ENCODE measurements around the gene CAVIN3.
"Not testable (repeated sequence)": the region's sequence is repeated elsewhere in the genome, so short reads cannot be mapped to it uniquely, and the experiment has no call there.

Gene CAVIN3

DNA sequence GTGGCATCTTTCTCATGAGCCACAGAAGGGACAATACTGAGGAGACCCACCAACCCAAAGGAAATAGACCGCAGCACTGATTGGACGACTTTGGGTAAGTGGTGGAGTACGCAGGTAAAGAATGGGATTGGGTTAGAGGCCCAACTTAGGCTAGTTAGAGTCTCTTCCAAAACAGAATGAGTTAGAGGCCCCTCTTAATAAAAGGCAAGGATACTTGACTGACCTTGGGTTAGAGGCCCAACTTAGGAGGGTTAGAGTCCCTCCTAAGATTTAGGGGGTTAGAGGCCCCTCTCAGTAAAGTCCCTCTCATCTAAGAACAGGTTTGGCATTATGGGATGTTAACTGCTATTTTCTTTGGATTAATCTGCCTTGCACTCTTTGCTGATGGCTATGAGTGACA, 36.1 kb downstream of the CAVIN3 start:
- no peak overlapping the region for H3K4me2 ChIP-seq
- no peaks in the 10 kb centered on the region for H3K36me3 ChIP-seq (ENCODE audit: insufficient read depth)
- H3K27me3 ChIP-seq (ENCODE audit: insufficient read depth, low read depth) = no peaks in the 10 kb centered on the region
- H3K9ac ChIP-seq = no peak overlapping the region
- TF ChIP-seq, protein P1, sequence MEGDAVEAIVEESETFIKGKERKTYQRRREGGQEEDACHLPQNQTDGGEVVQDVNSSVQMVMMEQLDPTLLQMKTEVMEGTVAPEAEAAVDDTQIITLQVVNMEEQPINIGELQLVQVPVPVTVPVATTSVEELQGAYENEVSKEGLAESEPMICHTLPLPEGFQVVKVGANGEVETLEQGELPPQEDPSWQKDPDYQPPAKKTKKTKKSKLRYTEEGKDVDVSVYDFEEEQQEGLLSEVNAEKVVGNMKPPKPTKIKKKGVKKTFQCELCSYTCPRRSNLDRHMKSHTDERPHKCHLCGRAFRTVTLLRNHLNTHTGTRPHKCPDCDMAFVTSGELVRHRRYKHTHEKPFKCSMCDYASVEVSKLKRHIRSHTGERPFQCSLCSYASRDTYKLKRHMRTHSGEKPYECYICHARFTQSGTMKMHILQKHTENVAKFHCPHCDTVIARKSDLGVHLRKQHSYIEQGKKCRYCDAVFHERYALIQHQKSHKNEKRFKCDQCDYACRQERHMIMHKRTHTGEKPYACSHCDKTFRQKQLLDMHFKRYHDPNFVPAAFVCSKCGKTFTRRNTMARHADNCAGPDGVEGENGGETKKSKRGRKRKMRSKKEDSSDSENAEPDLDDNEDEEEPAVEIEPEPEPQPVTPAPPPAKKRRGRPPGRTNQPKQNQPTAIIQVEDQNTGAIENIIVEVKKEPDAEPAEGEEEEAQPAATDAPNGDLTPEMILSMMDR (conservative IDR thresholded peaks at IDR 0.05; ENCODE audit: low read depth, low read length) = no peak
- H3K4me3 ChIP-seq (IDR thresholded peaks at IDR 0.05; ENCODE audit: insufficient read depth, low read depth, low read length) = no peak overlapping the region
- H3K4me1 ChIP-seq (ENCODE audit: low read depth, poor library complexity, severe bottlenecking) = no peaks in the 10 kb centered on the region
- H3K27ac ChIP-seq = no peak overlapping the region
- H4K20me1 ChIP-seq (ENCODE audit: insufficient read depth) = no peaks in the 10 kb centered on the region
- H3K79me2 ChIP-seq (ENCODE audit: insufficient read depth, low read depth) = no peaks in the 10 kb centered on the region
- no peak overlapping the region for H2AFZ ChIP-seq (ENCODE audit: low read depth)

DNA sequence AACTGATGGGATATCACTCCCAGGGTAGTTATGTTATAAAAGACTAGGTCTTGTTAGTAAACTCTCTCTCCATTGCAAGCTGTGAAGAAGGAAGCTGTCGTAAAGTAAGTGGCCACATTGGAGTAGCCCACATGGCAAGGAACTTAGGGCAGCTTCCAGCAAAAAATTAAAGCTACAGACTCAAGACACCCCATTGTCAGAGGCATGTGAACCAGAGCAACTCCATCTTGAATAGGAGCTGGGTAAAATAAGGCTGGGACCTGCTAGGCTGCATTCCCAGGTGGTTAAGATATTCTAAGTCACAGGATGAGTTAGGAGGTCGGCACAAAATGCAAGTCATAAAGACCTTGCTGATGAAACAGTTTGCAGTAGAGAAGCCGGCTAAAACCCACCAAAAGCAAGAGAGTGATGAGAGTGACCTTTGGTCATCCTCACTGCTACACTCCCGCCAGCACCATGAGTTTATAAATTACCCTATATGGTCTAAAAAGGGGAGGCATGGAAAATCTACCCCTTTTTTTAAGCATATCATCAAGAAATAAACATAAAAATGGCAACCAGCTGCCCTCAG, 36.8 kb downstream of the CAVIN3 start:
- no peak overlapping the region for H3K9ac ChIP-seq
- no peaks in the 10 kb centered on the region for H3K79me2 ChIP-seq (ENCODE audit: insufficient read depth, low read depth)
- H2AFZ ChIP-seq (ENCODE audit: low read depth) = no peak overlapping the region
- no peak overlapping the region for H3K4me3 ChIP-seq (IDR thresholded peaks at IDR 0.05; ENCODE audit: insufficient read depth, low read depth, low read length)
- no peaks in the 10 kb centered on the region for H4K20me1 ChIP-seq (ENCODE audit: insufficient read depth)
- TF ChIP-seq, protein P1 (conservative IDR thresholded peaks at IDR 0.05; ENCODE audit: low read depth, low read length) = no peak
- no peak overlapping the region for H3K4me2 ChIP-seq
- no peak overlapping the region for H3K27ac ChIP-seq
- H3K36me3 ChIP-seq (ENCODE audit: insufficient read depth) = no peaks in the 10 kb centered on the region
- H3K4me1 ChIP-seq (ENCODE audit: low read depth, poor library complexity, severe bottlenecking) = no peaks in the 10 kb centered on the region
- no peaks in the 10 kb centered on the region for H3K27me3 ChIP-seq (ENCODE audit: insufficient read depth, low read depth)

DNA sequence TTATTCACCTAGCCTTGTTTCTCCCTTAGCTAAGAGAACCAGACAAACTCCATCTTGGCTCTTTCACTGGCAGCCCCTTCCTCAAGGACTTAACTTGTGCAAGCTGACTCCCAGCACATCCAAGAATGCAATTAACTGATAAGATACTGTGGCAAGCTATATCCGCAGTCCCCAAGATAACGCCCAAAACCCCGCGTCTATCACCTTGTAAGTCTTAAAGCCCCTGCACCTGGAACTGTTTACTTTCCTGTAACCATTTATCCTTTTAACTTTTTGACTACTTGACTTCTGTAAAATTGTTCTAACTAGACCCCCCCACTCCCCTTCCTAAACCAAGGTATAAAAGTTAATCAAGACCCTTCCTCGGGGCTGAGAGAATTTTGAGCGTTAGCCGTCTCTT, 39.5 kb downstream of the CAVIN3 start:
- H3K79me2 ChIP-seq (ENCODE audit: insufficient read depth, low read depth); H3K4me2 ChIP-seq; H3K4me1 ChIP-seq (ENCODE audit: low read depth, poor library complexity, severe bottlenecking); H3K27me3 ChIP-seq (ENCODE audit: insufficient read depth, low read depth); H3K9ac ChIP-seq; H3K36me3 ChIP-seq (ENCODE audit: insufficient read depth); H3K4me3 ChIP-seq (IDR thresholded peaks at IDR 0.05; ENCODE audit: insufficient read depth, low read depth, low read length); H3K27ac ChIP-seq; H2AFZ ChIP-seq (ENCODE audit: low read depth); H4K20me1 ChIP-seq (ENCODE audit: insufficient read depth): not testable (repeated sequence)

DNA sequence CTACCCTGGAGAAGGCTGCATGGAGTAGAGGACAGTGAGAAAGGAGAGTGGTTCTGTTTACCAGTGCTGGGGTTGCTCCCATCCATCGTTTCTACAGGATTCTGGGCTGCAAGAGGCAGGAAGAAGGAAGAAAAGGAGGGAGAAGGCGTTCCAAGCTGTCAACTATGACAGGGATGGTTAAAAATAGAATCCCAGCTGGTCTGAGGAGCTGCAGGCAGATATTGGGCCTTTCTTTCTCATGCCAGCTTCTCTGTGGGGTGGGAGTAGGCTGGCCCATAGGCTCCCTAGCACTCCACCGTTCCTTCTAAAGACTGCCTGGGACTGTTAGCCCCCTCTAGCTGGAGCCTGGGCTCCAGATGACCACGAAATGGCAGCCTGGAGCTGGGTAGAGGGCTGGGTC, 47.1 kb downstream of the CAVIN3 start:
- Histone ChIP-seq H3K9ac (no peak overlapping the region), H3K27ac (no peak overlapping the region), H3K36me3 (ENCODE audit: insufficient read depth) (no peaks in the 10 kb centered on the region), H3K4me2 (no peak overlapping the region), H3K4me3 (IDR thresholded peaks at IDR 0.05; ENCODE audit: insufficient read depth, low read depth, low read length) (no peak overlapping the region), H3K27me3 (ENCODE audit: insufficient read depth, low read depth) (no peaks in the 10 kb centered on the region), H3K4me1 (ENCODE audit: low read depth, poor library complexity, severe bottlenecking) (no peaks in the 10 kb centered on the region), H4K20me1 (ENCODE audit: insufficient read depth) (no peaks in the 10 kb centered on the region), H3K79me2 (ENCODE audit: insufficient read depth, low read depth) (no peaks in the 10 kb centered on the region), H2AFZ (ENCODE audit: low read depth) (no peak overlapping the region)
- TF ChIP-seq, protein P1 (conservative IDR thresholded peaks at IDR 0.05; ENCODE audit: low read depth, low read length) = no peak

DNA sequence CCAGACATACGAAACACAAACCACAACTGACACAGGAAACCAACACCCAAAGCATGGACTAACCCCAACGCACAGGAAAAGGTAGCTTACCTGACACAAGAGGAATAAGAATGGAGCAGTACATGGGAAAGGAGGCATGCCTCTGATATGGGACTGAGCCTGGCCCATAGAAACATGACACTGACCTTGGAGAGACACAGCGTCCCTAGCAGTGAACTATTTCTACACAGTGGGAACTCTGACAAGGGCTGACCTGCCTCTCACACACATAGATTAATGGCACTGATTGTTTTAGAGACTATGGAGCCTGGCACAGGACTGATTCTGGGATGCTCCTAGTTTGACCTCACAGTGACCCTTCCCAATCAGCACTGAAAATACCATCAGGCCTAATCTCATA, 48.7 kb downstream of the CAVIN3 start:
- Histone ChIP-seq H3K4me1 (ENCODE audit: low read depth, poor library complexity, severe bottlenecking) (no peaks in the 10 kb centered on the region), H3K27me3 (ENCODE audit: insufficient read depth, low read depth) (no peaks in the 10 kb centered on the region), H3K36me3 (ENCODE audit: insufficient read depth) (no peaks in the 10 kb centered on the region), H3K27ac (no peak overlapping the region), H3K79me2 (ENCODE audit: insufficient read depth, low read depth) (no peaks in the 10 kb centered on the region), H3K4me2 (no peak overlapping the region), H3K4me3 (IDR thresholded peaks at IDR 0.05; ENCODE audit: insufficient read depth, low read depth, low read length) (no peak overlapping the region), H2AFZ (ENCODE audit: low read depth) (no peak overlapping the region), H3K9ac (no peak overlapping the region), H4K20me1 (ENCODE audit: insufficient read depth) (no peaks in the 10 kb centered on the region)
- TF ChIP-seq, protein P1 (conservative IDR thresholded peaks at IDR 0.05; ENCODE audit: low read depth, low read length) = no peak
